GM21737 (cell line): Measurements from ENCODE around the gene CCDC141.
"Not testable (repeated sequence)": the region's sequence is repeated elsewhere in the genome, so short reads cannot be mapped to it uniquely, and the experiment has no call there.

ENCODE experiments used
- ATAC-seq: cut with Tn5 transposase; IDR thresholded peaks from one replicate; pipeline ENCODE4 v1.9.1; 2021; ENCODE audit warnings: mild to moderate bottlenecking, moderate library complexity; ENCODE audit not compliant: unreplicated experiment

The CCDC141 gene

GRCh38 chr2:179037807-179038206, 12.1 kb downstream of the CCDC141 start:
- no peak for ATAC-seq

- ATAC-seq: no peak
Measured at GRCh38 chr2:179036353-179036905, 13.5 kb downstream of the CCDC141 start.

- ATAC-seq: peak; percentile 95
Measured at GRCh38 chr2:179031731-179032408, 18.1 kb downstream of the CCDC141 start.

- ATAC-seq: no peak
Measured at GRCh38 chr2:179024445-179024844, 25.5 kb downstream of the CCDC141 start.

- ATAC-seq: no peak
Measured at GRCh38 chr2:179022685-179023084, 27.3 kb downstream of the CCDC141 start.

GRCh38 chr2:179021258-179021657, 28.7 kb downstream of the CCDC141 start:
- peak; percentile 69 for ATAC-seq

GRCh38 chr2:179020156-179020750, 29.7 kb downstream of the CCDC141 start:
- peak; percentile 46 for ATAC-seq

- ATAC-seq: no peak
Measured at GRCh38 chr2:179019260-179019659, 30.7 kb downstream of the CCDC141 start.

- no peak for ATAC-seq
Measured at GRCh38 chr2:179017773-179018357, 32.1 kb downstream of the CCDC141 start.

GRCh38 chr2:179014189-179014588, 35.7 kb downstream of the CCDC141 start:
- ATAC-seq: not testable (repeated sequence)

- ATAC-seq: no peak
Measured at GRCh38 chr2:179005976-179006375, 44.0 kb downstream of the CCDC141 start.

- no peak for ATAC-seq
Measured at GRCh38 chr2:178999476-178999875, 50.5 kb downstream of the CCDC141 start.

- no peak for ATAC-seq
Measured at GRCh38 chr2:178998539-178998938, 51.4 kb downstream of the CCDC141 start.

GRCh38 chr2:178997477-178997876, 52.5 kb downstream of the CCDC141 start:
- no peak for ATAC-seq

- ATAC-seq: no peak
Measured at GRCh38 chr2:178997067-178997466, 52.9 kb downstream of the CCDC141 start.

GRCh38 chr2:178994264-178994663, 55.7 kb downstream of the CCDC141 start:
- no peak for ATAC-seq

GRCh38 chr2:178993788-178994187, 56.1 kb downstream of the CCDC141 start:
- no peak for ATAC-seq

- not testable (repeated sequence) for ATAC-seq
Measured at GRCh38 chr2:178992719-178993118, 57.2 kb downstream of the CCDC141 start.

GRCh38 chr2:178990533-178991241, 59.2 kb downstream of the CCDC141 start:
- peak; percentile 79 for ATAC-seq

- not testable (repeated sequence) for ATAC-seq
Measured at GRCh38 chr2:178989424-178989823, 60.5 kb downstream of the CCDC141 start.

GRCh38 chr2:178982652-178983051, 67.3 kb downstream of the CCDC141 start:
- not testable (repeated sequence) for ATAC-seq
